ENCODE data around the gene ENTHD1.

The ENTHD1 gene

DNA sequence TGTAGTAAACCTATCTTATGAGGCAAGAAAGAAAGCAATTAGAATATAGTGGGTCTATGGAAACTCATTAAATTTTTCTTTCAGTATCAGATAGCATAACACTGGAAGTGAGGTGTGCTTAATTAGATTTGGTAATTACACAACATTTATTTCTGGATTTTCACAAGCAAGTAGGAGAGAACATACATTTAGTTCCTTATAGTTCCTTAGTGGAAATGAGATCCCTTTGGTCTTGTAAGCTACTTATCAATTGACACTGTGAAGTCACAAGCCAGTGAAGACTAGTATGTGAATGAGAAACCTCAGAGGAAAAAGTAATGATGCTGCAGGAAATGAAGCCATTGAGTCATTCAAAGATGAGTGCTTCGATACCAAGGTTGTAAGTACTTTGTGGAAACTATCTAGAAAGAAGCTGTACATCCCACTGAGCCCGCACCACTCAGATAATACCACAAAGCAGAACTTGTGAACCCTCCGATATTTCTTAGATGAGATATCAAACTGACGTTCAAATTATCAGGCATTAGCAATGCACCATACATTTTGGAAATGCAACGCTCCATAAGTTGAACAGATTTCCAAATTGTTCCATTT, 53.5 kb downstream of the ENTHD1 start:
- Histone ChIP-seq H3K4me1 (ENCODE audit: insufficient read depth, low read length) (no peaks in the 10 kb centered on the region), H2AFZ (ENCODE audit: low read depth, low read length) (no peak overlapping the region), H3K4me3 (ENCODE audit: low read length) (no peak overlapping the region), H3K36me3 (ENCODE audit: insufficient read depth, low read length) (no peaks in the 10 kb centered on the region), H3K27me3 (ENCODE audit: insufficient read depth, low read length) (peaks cover 3% of the 10 kb centered on the region), H3K9me3 (ENCODE audit: low read length) (no peaks in the 10 kb centered on the region)

DNA sequence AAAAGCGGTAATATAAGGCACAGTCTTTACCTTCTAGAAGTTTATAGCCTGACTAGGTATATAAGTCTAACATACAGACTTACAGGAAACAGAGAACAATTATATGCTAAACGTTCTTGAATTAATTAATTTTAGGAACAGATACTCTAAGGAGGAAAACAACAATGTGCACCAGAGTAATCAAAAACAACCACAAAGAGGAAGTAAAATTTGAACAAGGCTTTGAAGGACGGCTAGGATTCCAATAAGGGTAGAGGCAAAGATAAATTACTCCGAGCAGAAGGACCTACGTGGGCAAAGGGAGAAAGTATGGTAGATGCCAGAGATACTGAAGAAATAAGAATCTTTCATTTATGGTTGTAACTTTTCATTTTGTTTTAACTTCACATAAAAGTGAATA, 54.4 kb downstream of the ENTHD1 start:
- Histone ChIP-seq H3K4me3 (ENCODE audit: low read length) (no peak overlapping the region), H3K4me1 (ENCODE audit: insufficient read depth, low read length) (no peaks in the 10 kb centered on the region), H3K9me3 (ENCODE audit: low read length) (no peaks in the 10 kb centered on the region), H3K36me3 (ENCODE audit: insufficient read depth, low read length) (no peaks in the 10 kb centered on the region), H3K27me3 (ENCODE audit: insufficient read depth, low read length) (peaks cover 3% of the 10 kb centered on the region), H2AFZ (ENCODE audit: low read depth, low read length) (no peak overlapping the region)

DNA sequence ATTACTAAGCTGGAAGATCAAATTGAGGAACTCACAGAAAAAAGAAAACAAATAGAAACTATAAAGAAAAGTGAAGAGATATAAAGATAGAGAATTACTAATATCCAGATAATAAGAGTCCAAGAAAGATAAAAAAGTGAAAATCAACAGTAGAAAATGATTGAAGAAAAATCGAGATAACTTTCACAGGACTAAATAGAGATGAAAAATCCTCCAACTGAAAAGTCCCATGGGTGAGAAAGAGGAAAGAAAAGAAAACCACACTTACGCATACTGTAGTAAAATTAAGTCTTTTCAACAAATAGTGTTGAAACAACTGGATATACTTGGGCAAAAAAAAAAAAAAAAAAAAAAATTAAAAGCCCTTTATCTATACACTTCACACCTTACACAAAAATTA, 60.0 kb downstream of the ENTHD1 start:
- Histone ChIP-seq H3K36me3 (ENCODE audit: insufficient read depth, low read length) (no peaks in the 10 kb centered on the region), H3K4me3 (ENCODE audit: low read length) (no peak overlapping the region), H3K4me1 (ENCODE audit: insufficient read depth, low read length) (peaks cover 7% of the 10 kb centered on the region), H3K27me3 (ENCODE audit: insufficient read depth, low read length) (peaks cover 3% of the 10 kb centered on the region), H3K9me3 (ENCODE audit: low read length) (no peaks in the 10 kb centered on the region), H2AFZ (ENCODE audit: low read depth, low read length) (no peak overlapping the region)

DNA sequence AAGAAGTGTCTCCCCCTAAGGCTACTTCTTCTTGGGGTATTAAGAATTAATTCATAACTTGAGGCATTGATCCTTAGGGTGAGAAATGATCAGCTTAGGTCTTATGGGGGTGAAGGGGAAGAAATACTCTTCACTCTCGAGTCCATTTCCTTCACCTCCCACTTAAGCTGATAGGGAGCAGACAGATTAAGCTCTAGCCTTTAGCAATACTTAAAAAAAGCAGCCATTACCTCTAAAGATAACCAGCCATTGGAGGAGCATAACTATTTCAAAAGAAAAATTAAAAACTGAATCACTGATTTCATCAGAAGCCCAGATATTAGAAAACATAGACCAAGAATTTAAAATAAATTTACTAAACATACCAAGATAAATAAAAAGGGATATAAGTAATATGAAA, 60.5 kb downstream of the ENTHD1 start:
- Histone ChIP-seq H2AFZ (ENCODE audit: low read depth, low read length) (no peak overlapping the region), H3K27me3 (ENCODE audit: insufficient read depth, low read length) (peaks cover 3% of the 10 kb centered on the region), H3K9me3 (ENCODE audit: low read length) (no peaks in the 10 kb centered on the region), H3K4me3 (ENCODE audit: low read length) (no peak overlapping the region), H3K4me1 (ENCODE audit: insufficient read depth, low read length) (peaks cover 11% of the 10 kb centered on the region), H3K36me3 (ENCODE audit: insufficient read depth, low read length) (no peaks in the 10 kb centered on the region)

DNA sequence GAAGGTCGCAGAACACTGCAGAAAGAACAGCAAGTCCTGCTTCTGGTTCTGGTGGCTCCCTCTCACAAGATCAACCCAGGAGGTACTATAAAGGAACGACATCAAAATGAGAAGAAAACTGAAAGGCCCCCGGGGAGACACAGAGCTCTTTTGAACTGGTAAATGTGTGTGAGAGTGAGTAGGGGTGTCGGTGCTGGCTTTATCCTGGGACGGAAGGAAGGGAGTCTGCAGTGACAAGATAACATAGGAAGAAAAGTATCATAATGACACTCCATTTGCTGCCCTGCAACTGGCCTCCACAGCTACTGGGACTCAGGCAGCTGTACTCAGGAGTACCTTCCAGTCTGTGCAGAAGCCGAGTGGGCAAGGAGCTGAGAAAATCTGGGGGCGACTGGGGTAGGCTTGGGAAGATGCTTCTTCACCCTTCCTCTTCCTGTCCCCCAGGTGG, 60.9 kb downstream of the ENTHD1 start:
- Histone ChIP-seq H3K4me1 (ENCODE audit: insufficient read depth, low read length) (peaks cover 11% of the 10 kb centered on the region), H2AFZ (ENCODE audit: low read depth, low read length) (no peak overlapping the region), H3K4me3 (ENCODE audit: low read length) (no peak overlapping the region), H3K9me3 (ENCODE audit: low read length) (no peaks in the 10 kb centered on the region), H3K27me3 (ENCODE audit: insufficient read depth, low read length) (peaks cover 3% of the 10 kb centered on the region), H3K36me3 (ENCODE audit: insufficient read depth, low read length) (no peaks in the 10 kb centered on the region)

DNA sequence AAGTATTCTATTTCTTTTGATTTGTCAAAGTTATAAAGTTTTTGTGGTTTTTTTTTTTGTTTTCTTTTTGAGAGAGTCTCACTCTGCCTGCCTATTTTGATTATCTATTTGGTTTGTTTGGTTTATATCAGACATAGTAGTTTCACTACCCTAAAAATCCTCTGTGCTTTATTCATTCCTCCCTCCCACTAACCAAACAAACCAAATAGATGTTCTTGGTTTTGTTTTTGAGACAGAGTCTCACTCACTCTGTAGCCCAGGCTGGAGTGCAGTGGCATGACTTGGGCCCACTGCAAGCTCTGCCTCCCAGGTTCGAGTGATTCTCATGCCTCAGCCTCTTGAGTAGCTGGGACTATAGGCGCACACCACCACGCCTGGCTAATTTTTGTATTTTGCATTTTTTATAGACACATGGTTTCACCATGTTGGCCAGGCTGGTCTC, 67.9 kb downstream of the ENTHD1 start:
- H3K9me3 ChIP-seq (ENCODE audit: low read length), result no peaks in the 10 kb centered on the region
- H3K4me1 ChIP-seq (ENCODE audit: insufficient read depth, low read length), result peaks cover 11% of the 10 kb centered on the region
- no peaks in the 10 kb centered on the region for H3K27me3 ChIP-seq (ENCODE audit: insufficient read depth, low read length)
- no peak overlapping the region for H2AFZ ChIP-seq (ENCODE audit: low read depth, low read length)
- no peaks in the 10 kb centered on the region for H3K36me3 ChIP-seq (ENCODE audit: insufficient read depth, low read length)
- H3K4me3 ChIP-seq (ENCODE audit: low read length), result no peak overlapping the region

DNA sequence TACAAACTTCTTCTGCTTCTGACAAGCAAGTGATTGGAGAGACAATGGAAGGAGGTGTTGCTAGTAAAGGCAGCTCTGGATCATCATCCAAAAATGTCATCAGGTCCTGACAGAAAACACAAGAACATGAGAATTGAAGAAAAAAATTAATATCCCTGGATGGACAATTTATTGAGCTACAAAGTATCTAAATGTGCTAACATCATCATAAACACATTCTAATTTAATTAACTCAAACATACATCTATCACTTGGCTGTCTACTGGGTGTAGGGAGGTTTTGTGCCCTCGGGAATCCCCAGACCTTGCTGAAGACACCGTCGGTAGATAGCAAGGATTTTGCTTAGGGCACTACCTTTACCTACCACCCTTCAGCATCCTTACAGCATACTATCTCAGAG, 72.6 kb downstream of the ENTHD1 start:
- no peak overlapping the region for H3K4me3 ChIP-seq (ENCODE audit: low read length)
- no peak overlapping the region for H2AFZ ChIP-seq (ENCODE audit: low read depth, low read length)
- H3K4me1 ChIP-seq (ENCODE audit: insufficient read depth, low read length), result no peaks in the 10 kb centered on the region
- no peaks in the 10 kb centered on the region for H3K36me3 ChIP-seq (ENCODE audit: insufficient read depth, low read length)
- no peaks in the 10 kb centered on the region for H3K27me3 ChIP-seq (ENCODE audit: insufficient read depth, low read length)
- H3K9me3 ChIP-seq (ENCODE audit: low read length), result no peaks in the 10 kb centered on the region

DNA sequence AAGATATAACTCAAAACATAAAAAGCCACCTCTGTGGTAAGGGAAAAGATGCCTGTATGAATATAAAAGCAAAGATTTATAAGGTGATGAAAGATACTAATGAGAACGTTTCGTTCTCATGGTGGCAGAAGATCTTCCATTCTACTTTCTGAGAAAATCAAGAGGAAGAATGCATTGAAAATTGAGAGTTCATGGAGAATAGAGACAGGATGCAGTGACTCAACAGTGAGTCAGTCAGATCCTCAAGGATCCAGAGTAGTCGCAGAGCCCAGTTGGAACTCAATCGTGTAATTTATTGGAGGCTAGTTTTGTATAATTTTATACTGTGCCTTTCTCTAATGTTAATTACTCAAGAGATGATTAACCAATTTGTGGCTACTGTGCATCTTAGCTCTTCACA, 73.3 kb downstream of the ENTHD1 start:
- H3K4me3 ChIP-seq (ENCODE audit: low read length), result no peak overlapping the region
- H2AFZ ChIP-seq (ENCODE audit: low read depth, low read length), result no peak overlapping the region
- no peaks in the 10 kb centered on the region for H3K27me3 ChIP-seq (ENCODE audit: insufficient read depth, low read length)
- no peaks in the 10 kb centered on the region for H3K36me3 ChIP-seq (ENCODE audit: insufficient read depth, low read length)
- no peaks in the 10 kb centered on the region for H3K4me1 ChIP-seq (ENCODE audit: insufficient read depth, low read length)
- no peaks in the 10 kb centered on the region for H3K9me3 ChIP-seq (ENCODE audit: low read length)

DNA sequence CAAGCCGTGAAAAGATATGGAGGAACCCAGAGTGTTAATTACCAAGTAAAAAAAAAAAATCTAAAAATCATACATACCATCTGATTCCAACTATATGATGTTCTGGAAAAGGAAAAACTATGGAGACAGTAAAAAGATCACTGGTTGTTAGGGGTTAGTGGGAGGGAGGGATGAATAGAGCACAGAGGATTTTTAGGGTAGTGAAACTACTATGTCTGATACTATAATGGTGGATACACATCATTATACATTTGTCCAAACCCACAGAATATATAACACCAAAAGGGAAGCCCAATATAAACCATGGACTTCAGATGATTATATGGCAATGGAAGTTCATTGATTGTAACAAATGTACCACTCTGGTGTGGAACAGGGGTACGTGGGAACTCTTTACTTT, 74.1 kb downstream of the ENTHD1 start:
- no peak overlapping the region for H3K4me3 ChIP-seq (ENCODE audit: low read length)
- H3K9me3 ChIP-seq (ENCODE audit: low read length), result no peaks in the 10 kb centered on the region
- H3K36me3 ChIP-seq (ENCODE audit: insufficient read depth, low read length), result no peaks in the 10 kb centered on the region
- H3K27me3 ChIP-seq (ENCODE audit: insufficient read depth, low read length), result no peaks in the 10 kb centered on the region
- H2AFZ ChIP-seq (ENCODE audit: low read depth, low read length), result no peak overlapping the region
- H3K4me1 ChIP-seq (ENCODE audit: insufficient read depth, low read length), result no peaks in the 10 kb centered on the region

DNA sequence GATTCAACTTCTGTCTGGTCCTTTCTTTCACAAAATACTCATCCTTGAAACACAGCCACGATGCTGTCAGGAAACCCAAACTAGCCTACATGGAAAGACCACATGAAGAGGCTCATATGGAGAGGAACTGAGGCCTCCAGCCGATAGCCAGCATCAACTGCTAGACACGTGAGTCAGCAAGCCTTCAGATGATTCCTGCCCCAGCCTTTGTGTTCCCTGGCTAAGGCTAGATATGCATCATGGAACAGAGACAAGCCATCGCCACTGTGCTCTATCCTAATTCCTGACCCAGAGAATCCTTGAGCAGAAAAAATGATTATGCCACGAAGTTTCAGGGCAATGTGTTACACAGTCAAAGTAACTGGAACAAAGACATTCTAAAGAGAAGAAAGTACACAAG, 75.5 kb downstream of the ENTHD1 start:
- Histone ChIP-seq H3K36me3 (ENCODE audit: insufficient read depth, low read length) (no peaks in the 10 kb centered on the region), H2AFZ (ENCODE audit: low read depth, low read length) (no peak overlapping the region), H3K4me3 (ENCODE audit: low read length) (no peak overlapping the region), H3K4me1 (ENCODE audit: insufficient read depth, low read length) (no peaks in the 10 kb centered on the region), H3K9me3 (ENCODE audit: low read length) (no peaks in the 10 kb centered on the region), H3K27me3 (ENCODE audit: insufficient read depth, low read length) (no peaks in the 10 kb centered on the region)

DNA sequence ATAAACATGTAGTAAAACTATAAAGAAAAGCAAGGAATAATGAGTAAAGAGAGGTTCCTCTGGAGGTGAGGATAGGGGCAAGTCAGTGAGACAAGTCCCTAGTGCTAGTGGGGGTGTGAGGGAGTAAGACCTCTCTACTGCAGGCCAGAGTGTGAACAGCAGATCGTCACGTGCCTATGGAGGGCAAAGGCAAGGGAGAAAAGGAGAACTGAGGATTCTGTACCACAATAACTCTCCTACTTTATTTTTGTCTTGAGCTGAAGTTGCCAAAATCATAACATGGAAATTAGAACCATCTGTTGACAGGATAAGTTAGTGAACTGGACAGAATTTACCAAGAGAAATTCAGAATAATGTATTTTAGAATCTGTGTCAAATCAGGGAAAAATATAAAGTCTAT, 77.6 kb downstream of the ENTHD1 start:
- H2AFZ ChIP-seq (ENCODE audit: low read depth, low read length), result no peak overlapping the region
- no peak overlapping the region for H3K4me3 ChIP-seq (ENCODE audit: low read length)
- H3K36me3 ChIP-seq (ENCODE audit: insufficient read depth, low read length), result no peaks in the 10 kb centered on the region
- no peaks in the 10 kb centered on the region for H3K27me3 ChIP-seq (ENCODE audit: insufficient read depth, low read length)
- no peaks in the 10 kb centered on the region for H3K9me3 ChIP-seq (ENCODE audit: low read length)
- no peaks in the 10 kb centered on the region for H3K4me1 ChIP-seq (ENCODE audit: insufficient read depth, low read length)

DNA sequence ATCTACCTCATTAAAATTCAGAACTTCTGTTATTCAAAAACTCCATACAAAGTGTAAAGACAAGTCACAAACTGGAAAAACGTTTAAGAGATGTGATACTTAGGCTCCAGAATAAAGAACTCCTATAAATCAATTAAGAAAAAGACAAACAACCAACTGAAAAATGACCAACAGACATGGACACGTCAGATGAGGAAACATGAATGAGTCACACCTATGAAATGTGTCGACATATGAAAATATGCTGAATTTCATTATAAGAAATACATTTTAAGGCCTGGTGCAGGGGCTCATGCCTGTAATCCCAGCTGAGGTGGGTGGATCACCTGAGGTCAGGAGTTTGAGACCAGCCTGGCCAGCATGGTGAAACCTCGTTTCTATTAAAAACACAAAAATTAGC, 78.7 kb downstream of the ENTHD1 start:
- Histone ChIP-seq H3K4me3 (ENCODE audit: low read length) (no peak overlapping the region), H3K27me3 (ENCODE audit: insufficient read depth, low read length) (peaks cover 2% of the 10 kb centered on the region), H3K36me3 (ENCODE audit: insufficient read depth, low read length) (no peaks in the 10 kb centered on the region), H3K4me1 (ENCODE audit: insufficient read depth, low read length) (no peaks in the 10 kb centered on the region), H2AFZ (ENCODE audit: low read depth, low read length) (no peak overlapping the region), H3K9me3 (ENCODE audit: low read length) (no peaks in the 10 kb centered on the region)

DNA sequence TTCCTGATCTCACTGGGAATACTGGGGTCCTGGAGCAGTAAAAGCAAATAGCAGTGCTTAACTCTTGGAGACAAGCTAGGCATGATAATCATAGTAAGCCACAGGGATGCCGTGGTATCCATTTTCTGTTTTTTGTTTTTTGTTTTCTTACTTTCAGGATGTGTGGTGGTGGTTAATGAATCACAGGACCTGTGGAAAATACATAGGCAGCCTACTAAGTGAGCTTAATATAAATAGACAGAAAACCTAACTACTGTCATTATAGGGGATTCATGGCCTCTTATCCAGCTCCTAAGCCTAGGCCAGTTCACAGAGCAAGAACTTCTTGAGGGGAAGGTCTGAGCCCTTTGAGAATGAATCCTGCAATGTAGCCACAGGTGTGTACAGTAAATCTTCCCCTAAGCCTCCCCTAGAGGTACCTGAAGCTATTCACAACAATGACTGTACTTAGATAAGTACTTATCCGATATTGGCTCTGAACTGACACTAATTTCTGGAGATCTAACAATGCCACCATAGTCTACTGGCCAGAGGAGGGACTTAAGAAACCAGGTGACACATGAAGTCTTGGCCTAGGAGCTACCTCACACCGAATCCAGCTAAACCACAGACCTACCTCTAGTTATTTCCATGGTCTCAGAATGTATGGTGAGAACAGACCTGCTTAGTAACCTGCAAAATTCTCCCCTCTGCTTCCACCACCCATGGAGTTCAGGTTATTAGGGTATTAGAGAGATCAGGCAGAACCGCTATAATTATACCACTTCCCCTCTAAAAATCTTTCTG, 83.6 kb downstream of the ENTHD1 start:
- Histone ChIP-seq H3K27me3 (ENCODE audit: insufficient read depth, low read length) (peaks cover 2% of the 10 kb centered on the region), H3K9me3 (ENCODE audit: low read length) (no peaks in the 10 kb centered on the region), H2AFZ (ENCODE audit: low read depth, low read length) (no peak overlapping the region), H3K4me1 (ENCODE audit: insufficient read depth, low read length) (no peaks in the 10 kb centered on the region), H3K4me3 (ENCODE audit: low read length) (no peak overlapping the region), H3K36me3 (ENCODE audit: insufficient read depth, low read length) (no peaks in the 10 kb centered on the region)

DNA sequence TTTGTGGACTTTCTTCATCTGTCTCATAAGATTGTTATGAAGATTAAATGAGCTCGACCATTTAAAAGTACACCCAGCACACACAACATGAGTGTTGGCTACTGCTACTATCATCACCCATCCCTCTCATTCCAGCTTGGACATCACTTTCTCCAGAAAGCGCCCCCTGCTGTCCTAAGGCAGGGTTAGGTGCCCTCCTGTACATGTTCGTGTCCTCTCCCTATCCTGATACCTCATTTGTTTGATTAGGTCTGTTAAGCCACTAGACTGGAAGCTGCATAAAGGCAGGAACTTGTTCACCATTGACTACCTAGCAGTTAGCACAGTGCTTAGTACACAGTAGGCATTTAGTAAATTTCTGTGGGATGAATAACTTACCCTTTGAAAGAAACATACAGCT, 85.5 kb downstream of the ENTHD1 start:
- H3K4me3 ChIP-seq (ENCODE audit: low read length), result no peak overlapping the region
- H3K4me1 ChIP-seq (ENCODE audit: insufficient read depth, low read length), result no peaks in the 10 kb centered on the region
- peaks cover 2% of the 10 kb centered on the region for H3K27me3 ChIP-seq (ENCODE audit: insufficient read depth, low read length)
- no peaks in the 10 kb centered on the region for H3K9me3 ChIP-seq (ENCODE audit: low read length)
- no peaks in the 10 kb centered on the region for H3K36me3 ChIP-seq (ENCODE audit: insufficient read depth, low read length)
- no peak overlapping the region for H2AFZ ChIP-seq (ENCODE audit: low read depth, low read length)

Data from neuron (in vitro differentiated cells).